SU-DHL-6 (cell line): ENCODE measurements around the gene ATG9B.

Source experiments
- H2AFZ ChIP-seq: fragments of 200-600 bp; sonication (generic); 2 replicates; pipeline ENCODE4 v1.6.1; 2014; ENCODE audit warnings: low read depth, mild to moderate bottlenecking, moderate library complexity, mixed read lengths, antibody characterized with exemption, low read length; ENCODE audit not compliant: severe bottlenecking
- H3F3A ChIP-seq: fragments of 200-600 bp; shearing (Covaris generic); 2 replicates; pipeline ENCODE4 v1.6.0; 2016; ENCODE audit warnings: antibody characterized with exemption, mild to moderate bottlenecking; ENCODE audit not compliant: insufficient read depth
- H3K27ac ChIP-seq: fragments of 200-600 bp; sonication (generic); 2 replicates; pipeline ENCODE4 v1.5.1; 2016; ENCODE audit warnings: low read depth, mild to moderate bottlenecking, low read length, moderate library complexity, mixed read lengths
- H3K27me3 ChIP-seq: fragments of 200-600 bp; sonication (generic), shearing (Covaris generic); 2 replicates; pipeline ENCODE4 v1.6.0; 2014; ENCODE audit warnings: mild to moderate bottlenecking, low read length
- H3K36me3 ChIP-seq: fragments of 200-600 bp; sonication (generic); 2 replicates; pipeline ENCODE4 v1.6.1; 2014; ENCODE audit warnings: mild to moderate bottlenecking, low read length, mixed read lengths
- H3K4me2 ChIP-seq: fragments of 300-600, 200-600 bp; shearing (Covaris generic), sonication (generic); 2 replicates; pipeline ENCODE4 v1.6.0; 2014; ENCODE audit warnings: low read length, low read depth, mild to moderate bottlenecking; ENCODE audit not compliant: poor library complexity, severe bottlenecking
- H3K4me3 ChIP-seq: fragments of 200-600 bp; sonication (generic); 2 replicates; pipeline ENCODE4 v1.5.1; 2014; ENCODE audit warnings: antibody characterized with exemption, low read length, mild to moderate bottlenecking, mixed read lengths; ENCODE audit not compliant: insufficient read depth, poor library complexity, severe bottlenecking
- H3K79me2 ChIP-seq: fragments of 200-600 bp; sonication (generic); 2 replicates; pipeline ENCODE4 v1.6.1; 2014; ENCODE audit warnings: mild to moderate bottlenecking, low read length, moderate library complexity; ENCODE audit not compliant: insufficient read depth
- H3K9ac ChIP-seq: fragments of 200-600 bp; sonication (generic); 2 replicates; pipeline ENCODE4 v1.7.0; 2014; ENCODE audit warnings: mild to moderate bottlenecking, low read length
- H3K9me2 ChIP-seq: fragments of 200-600 bp; sonication (generic); replicated peaks from 2 replicates; pipeline ENCODE4 v1.6.1; 2014; ENCODE audit warnings: low read length; ENCODE audit not compliant: insufficient read depth
- H3K9me3 ChIP-seq: fragments of 200-600 bp; sonication (generic); 2 replicates; pipeline ENCODE4 v1.6.1; 2014; ENCODE audit warnings: low read length, mixed read lengths; ENCODE audit not compliant: insufficient read depth
- H4K20me1 ChIP-seq: fragments of 200-600 bp; sonication (generic); 2 replicates; pipeline ENCODE4 v1.6.1; 2014; ENCODE audit warnings: low read depth, mild to moderate bottlenecking, antibody characterized with exemption, low read length, moderate library complexity, mixed read lengths
- CTCF ChIP-seq: fragments of 200-600 bp; sonication (generic); IDR thresholded peaks from one replicate; pipeline ENCODE4 v1.5.1; 2017; ENCODE audit warnings: antibody characterized with exemption, mild to moderate bottlenecking, low read length, moderate library complexity; ENCODE audit not compliant: insufficient read depth, poor library complexity, severe bottlenecking
- EZH2phosphoT487 ChIP-seq: fragments of 200-600 bp; sonication (generic), shearing (Covaris generic); conservative IDR thresholded peaks from 2 replicates; pipeline ENCODE4 v1.6.1; 2018; ENCODE audit warnings: mild to moderate bottlenecking, antibody characterized with exemption, low read length, moderate library complexity, mixed read lengths

Gene ATG9B

GRCh38 chr7:151040616-151041375 lies 16.5 kb upstream of the ATG9B start:
- Histone ChIP-seq H3K27ac (no peak overlapping the region), H3K79me2 (no peaks in the 10 kb centered on the region), H3K27me3 (no peaks in the 10 kb centered on the region), H3K9ac (no peak overlapping the region), H3K36me3 (no peaks in the 10 kb centered on the region), H3K9me3 (no peaks in the 10 kb centered on the region), H3K4me3 (no peak overlapping the region), H4K20me1 (no peaks in the 10 kb centered on the region), H2AFZ (no peak overlapping the region), H3K4me2 (no peak overlapping the region), H3F3A (no peaks in the 10 kb centered on the region), H3K9me2 (no peaks in the 10 kb centered on the region)
- TF ChIP-seq EZH2phosphoT487 = no peak
- TF ChIP-seq CTCF = no peak

- no peak overlapping the region for H3K27ac ChIP-seq
- H4K20me1 ChIP-seq = no peaks in the 10 kb centered on the region
- no peak overlapping the region for H3K4me2 ChIP-seq
- H2AFZ ChIP-seq = no peak overlapping the region
- no peaks in the 10 kb centered on the region for H3K79me2 ChIP-seq
- H3K4me3 ChIP-seq = no peak overlapping the region
- H3K9ac ChIP-seq = no peak overlapping the region
- H3F3A ChIP-seq = no peaks in the 10 kb centered on the region
- no peaks in the 10 kb centered on the region for H3K9me3 ChIP-seq
- no peaks in the 10 kb centered on the region for H3K36me3 ChIP-seq
- TF ChIP-seq EZH2phosphoT487 = no peak
- H3K9me2 ChIP-seq = no peaks in the 10 kb centered on the region
- no peaks in the 10 kb centered on the region for H3K27me3 ChIP-seq
Observed at GRCh38 chr7:151039850-151040548, 15.7 kb upstream of the ATG9B start.

GRCh38 chr7:151038951-151039849 lies 14.9 kb upstream of the ATG9B start:
- Histone ChIP-seq H3K9ac (no peak overlapping the region), H3K27me3 (no peaks in the 10 kb centered on the region), H3K4me2 (no peak overlapping the region), H3K27ac (no peak overlapping the region), H3K36me3 (no peaks in the 10 kb centered on the region), H3K9me2 (no peaks in the 10 kb centered on the region), H4K20me1 (no peaks in the 10 kb centered on the region), H3K79me2 (no peaks in the 10 kb centered on the region), H3F3A (no peaks in the 10 kb centered on the region), H3K9me3 (no peaks in the 10 kb centered on the region), H2AFZ (no peak overlapping the region), H3K4me3 (no peak overlapping the region)
- TF ChIP-seq CTCF (no peak), EZH2phosphoT487 (no peak)
